Thymus (tissue), 11 donors: ENCODE data around the gene HSPD1. TPM values are rescaled to one million over a fixed set of nuclear protein-coding genes. Genes with fewer than 3 reads are reported as not detected.

Experiments used
- DNase-seq, 9 donors: peaks; one replicate each; pipeline ENCODE4 v3.0.0-alpha.2; 2013; ENCODE audit warnings: low spot score in 9 of 9, low read depth in 6 of 9, missing footprints in 1 of 9
- H3K27ac ChIP-seq, 2 donors: one replicate each; pipeline ENCODE4 v1.5.1; 2013; ENCODE audit warnings: control low read depth in 1 of 2, low read depth in 1 of 2, low read length in 1 of 2, mild to moderate bottlenecking in 1 of 2, moderate library complexity in 1 of 2
- H3K27me3 ChIP-seq, 2 donors: one replicate each; pipeline ENCODE4 v1.5.1; 2013; ENCODE audit warnings: low read length in 1 of 2; ENCODE audit not compliant: control insufficient read depth in 2 of 2, insufficient read depth in 1 of 2
- H3K36me3 ChIP-seq, 2 donors: one replicate each; pipeline ENCODE4 v1.5.1; 2013; ENCODE audit warnings: low read length in 1 of 2, mild to moderate bottlenecking in 1 of 2, moderate library complexity in 1 of 2; ENCODE audit not compliant: control insufficient read depth in 2 of 2, insufficient read depth in 2 of 2
- H3K4me1 ChIP-seq, 2 donors: one replicate each; pipeline ENCODE4 v1.5.1; 2013; ENCODE audit warnings: low read length in 2 of 2; ENCODE audit not compliant: control insufficient read depth in 2 of 2, insufficient read depth in 2 of 2
- H3K4me3 ChIP-seq, 2 donors: one replicate each; pipeline ENCODE4 v1.5.1; 2013; ENCODE audit warnings: low read length in 2 of 2, control low read depth in 1 of 2, mild to moderate bottlenecking in 1 of 2
- H3K9me3 ChIP-seq, 2 donors: one replicate each; pipeline ENCODE4 v1.5.1; 2013; ENCODE audit warnings: low read length in 1 of 2, mild to moderate bottlenecking in 1 of 2; ENCODE audit not compliant: control insufficient read depth in 2 of 2, insufficient read depth in 1 of 2
- WGBS: extraction: QIAGEN DNeasy Blood & Tissue Kit; methylation state at CpG from one replicate; pipeline ENCODE4 v1.1.7; 2013; 5-methylcytosine and 5-hydroxymethylcytosine counted together
- polyA plus RNA-seq: library from polyadenylated mRNA; stranded (reverse); fragments of 200-250 nt; gene quantifications from one replicate; pipeline ENCODE4 v1.2.3, GENCODE V29; 2013
- total RNA-seq: library from RNA; stranded (reverse); fragments of 120-200 nt; gene quantifications from one replicate; pipeline ENCODE4 v1.2.4, GENCODE V29; 2013
- donor health status: healthy.

HSPD1 gene
- total and polyA plus RNA-seq, 2 donors, result 159 to 246 TPM

- H3K9me3 ChIP-seq, result no peaks in the 10 kb centered on the region
- no peak overlapping the region for H3K4me3 ChIP-seq
- H3K27me3 ChIP-seq, result no peaks in the 10 kb centered on the region
- H3K4me1 ChIP-seq, result no peaks in the 10 kb centered on the region
- no peak for DNase-seq
- 69% methylated on average over 5 of the region's 5 CpGs for WGBS
- no peaks in the 10 kb centered on the region for H3K36me3 ChIP-seq
- H3K27ac ChIP-seq, result no peak overlapping the region
These were observed 56.8 kb downstream of the HSPD1 start for GRCh38 chr2:197442857-197443256.

- Histone ChIP-seq H3K4me3 (no peak overlapping the region), H3K4me1 (peaks cover 11 to 12% of the 10 kb centered on the region in 2 donors), H3K27ac (no peak overlapping the region), H3K36me3 (no peaks in the 10 kb centered on the region), H3K9me3 (no peaks in the 10 kb centered on the region), H3K27me3 (no peaks in the 10 kb centered on the region)
- over 99% methylated on average over 2 of the region's 2 CpGs for WGBS
- DNase-seq, result no peak
These were observed 62.3 kb downstream of the HSPD1 start for GRCh38 chr2:197437380-197437779.

Other genes with a start within 250 kb of the HSPD1 start
- 72.9 TPM for gene ANKRD44, start 189.1 kb downstream of the HSPD1 start, total RNA-seq
- 25.2 TPM for gene ANKRD44, start 189.1 kb downstream of the HSPD1 start, polyA plus RNA-seq
- 352 TPM for gene SF3B1, start 64.8 kb downstream of the HSPD1 start, total RNA-seq
- gene SF3B1, start 64.8 kb downstream of the HSPD1 start, polyA plus RNA-seq, result 578 TPM
- gene COQ10B, start 46.3 kb downstream of the HSPD1 start, total RNA-seq, result 19.2 TPM
- 21.3 TPM for gene COQ10B, start 46.3 kb downstream of the HSPD1 start, polyA plus RNA-seq
- 117 TPM for gene HSPE1, start 539 bp upstream of the HSPD1 start, total RNA-seq
- 124 TPM for gene HSPE1, start 539 bp upstream of the HSPD1 start, polyA plus RNA-seq
- gene MOB4, start 16.2 kb upstream of the HSPD1 start, total RNA-seq, result 36.7 TPM
- gene MOB4, start 16.2 kb upstream of the HSPD1 start, polyA plus RNA-seq, result 43.5 TPM
- gene RFTN2, start 175.7 kb upstream of the HSPD1 start, total RNA-seq, result 1.4 TPM
- 0.73 TPM for gene RFTN2, start 175.7 kb upstream of the HSPD1 start, polyA plus RNA-seq
- 4.9 TPM for gene MARS2, start 205.5 kb upstream of the HSPD1 start, total RNA-seq
- 3.3 TPM for gene MARS2, start 205.5 kb upstream of the HSPD1 start, polyA plus RNA-seq